K562 (cell line): Measurements from ENCODE around the gene CBFA2T3. TPM values are rescaled to one million over a fixed set of nuclear protein-coding genes. Genes with fewer than 3 reads are reported as not detected.

Experiments
- ETV1 ChIP-seq: fragments of 450-650 bp; conservative IDR thresholded peaks from 2 replicates; pipeline ENCODE4 v1.6.1; 2016; ENCODE audit warnings: missing genetic modification characterization, control low read depth, low read depth, missing compliant biosample characterization
- GATAD2A ChIP-seq: fragments of 450-650 bp; IDR thresholded peaks from 2 replicates; pipeline ENCODE4 v1.6.1; 2017
- JUN ChIP-seq, 2 experiments: sonication (generic) in 1 of 2; formaldehyde crosslinking in 1 of 2; IDR thresholded peaks; 2 replicates each; pipeline versions ENCODE4 v1.6.1 to v1.8.0; 2012 to 2022; ENCODE audit warnings: borderline replicate concordance in 2 of 2, mild to moderate bottlenecking in 2 of 2, improper control_type of control experiment in 1 of 2, low read depth in 1 of 2, low read length in 1 of 2, missing genetic modification reagents in 1 of 2
- MXI1 ChIP-seq: IDR thresholded peaks from 2 replicates; pipeline ENCODE4 v1.6.1; 2011; ENCODE audit warnings: low read depth, mild to moderate bottlenecking, improper control_type of control experiment, low read length
- NR4A1 ChIP-seq, 2 experiments: fragments of 250-450 bp in 1 of 2; fragments of 450-650 bp in 1 of 2; sonication (Bioruptor Pico) in 1 of 2; IDR thresholded peaks; 2 replicates each; pipeline versions ENCODE4 v1.4.0 to v1.6.1; 2016 to 2020; ENCODE audit warnings: mild to moderate bottlenecking in 2 of 2, missing compliant biosample characterization in 1 of 2, missing genetic modification characterization in 1 of 2, moderate library complexity in 1 of 2
- PHF8 ChIP-seq: fragments of 200-600 bp; sonication (generic); IDR thresholded peaks from 2 replicates; pipeline ENCODE4 v1.6.1; 2012; ENCODE audit warnings: mixed run types, mild to moderate bottlenecking, inconsistent platforms, low read length, moderate library complexity, borderline replicate concordance
- POLR2B ChIP-seq: fragments of 450-650 bp; IDR thresholded peaks from 2 replicates; pipeline ENCODE4 v1.6.1; 2018; ENCODE audit warnings: low read depth; ENCODE audit not compliant: partially characterized antibody
- RBBP5 ChIP-seq: fragments of 200-600 bp; sonication (generic); IDR thresholded peaks from 2 replicates; pipeline ENCODE4 v1.6.1; 2012; ENCODE audit warnings: borderline replicate concordance, mild to moderate bottlenecking, low read length, control low read depth, inconsistent platforms; ENCODE audit not compliant: insufficient read depth, poor library complexity, severe bottlenecking
- TEAD1 ChIP-seq, 2 experiments: fragments of 450-650 bp in 1 of 2; sonication (generic) in 1 of 2; formaldehyde crosslinking; IDR thresholded peaks; 2 replicates each; pipeline versions ENCODE4 v1.4.0 to v1.8.0; 2020 to 2022; ENCODE audit warnings: mild to moderate bottlenecking in 2 of 2, missing genetic modification reagents in 1 of 2
- USF1 ChIP-seq: sonication (generic); formaldehyde crosslinking; IDR thresholded peaks from 2 replicates; pipeline ENCODE4 v1.9.0; 2022; ENCODE audit warnings: mild to moderate bottlenecking, missing genetic modification reagents
- ZBTB26 ChIP-seq: fragments of 450-650 bp; formaldehyde crosslinking; IDR thresholded peaks from 2 replicates; pipeline ENCODE4 v1.4.0; 2022; ENCODE audit warnings: missing genetic modification characterization
- ZMIZ1 ChIP-seq, 2 experiments: fragments of 150-350 bp in 1 of 2; IDR thresholded peaks; 2 replicates each; pipeline ENCODE4 v1.6.1; 2012 to 2016; ENCODE audit warnings: low read depth in 2 of 2, low read length in 2 of 2, mild to moderate bottlenecking in 1 of 2, moderate library complexity in 1 of 2
- ZNF175 ChIP-seq: fragments of 200-800 bp; sonication (Bioruptor generic); IDR thresholded peaks from 2 replicates; pipeline ENCODE4 v1.6.1; 2016; ENCODE audit warnings: low read depth, mild to moderate bottlenecking, missing genetic modification characterization, missing compliant biosample characterization
- ZNF41 ChIP-seq: fragments of 250-450 bp; sonication (Bioruptor Pico); conservative IDR thresholded peaks from 2 replicates; pipeline ENCODE4 v1.4.0; 2020; ENCODE audit warnings: mild to moderate bottlenecking
- ZNF518B ChIP-seq: fragments of 250-450 bp; sonication (Bioruptor Pico); IDR thresholded peaks from 2 replicates; pipeline ENCODE4 v1.5.0; 2021; ENCODE audit warnings: mild to moderate bottlenecking, moderate library complexity
- polyA plus RNA-seq, 8 experiments: library from polyadenylated mRNA; depleted of rRNA in 4 of 8; stranded (reverse) in 5 of 8; unstranded in 3 of 8; fragments of >200 nt; fragmentation: Nextera tagmentation in 2 of 8; fragmentation: Illumina TruSeq in 1 of 8; extraction: Ambion mirVana in 2 of 8; extraction: Trizol in 1 of 8; gene quantifications; 2 replicates each; pipeline versions ENCODE4 v1.2.1 to v1.2.3, GENCODE V29; 2011 to 2014; ENCODE audit warnings: inconsistent platforms in 1 of 8, missing spikeins in 1 of 8
- total RNA-seq, 7 experiments: library from RNA; depleted of rRNA in 6 of 7; stranded (reverse); fragments of >200 nt in 6 of 7; fragmentation: Illumina TruSeq in 2 of 7; extraction: Trizol in 2 of 7; gene quantifications; 2 replicates each; pipeline versions ENCODE4 v1.2.1 to v1.2.3, GENCODE V29; 2011 to 2021; ENCODE audit warnings: low replicate concordance in 1 of 7

Gene CBFA2T3
- total and polyA plus RNA-seq, 9 of the 15 experiments (the other 6 are each of a cell fraction or from before 2014, with no cell fraction given), result 2.3 to 145 (median 6.7) TPM

GRCh38 chr16:88992351-88993165 is 15.6 kb upstream of the CBFA2T3 start (continued):
- TF ChIP-seq ZNF518B (CRISPR knock-in tag) (no peak), PHF8 (peak; percentile 24; the same call in 1 of the 2 replicates), MXI1 (peak; percentile 46; the same call in 1 of the 2 replicates), ZMIZ1 (IDR thresholded peaks at IDR 0.05; ENCODE audit: low read depth in 2 of 2, low read length in 2 of 2) (peak in 1 of 2 experiments; percentile 99; a peak in 2 of 4 replicates), GATAD2A (peak; percentile 96), RBBP5 (peak; percentile 65), JUN (IDR thresholded peaks at IDR 0.05; ENCODE audit: borderline replicate concordance, low read depth, low read length) (peak; percentile 45; the same call in 1 of the 2 replicates), JUN (CRISPR knock-in tag; IDR thresholded peaks at IDR 0.05; ENCODE audit: borderline replicate concordance) (no peak), NR4A1 (CRISPR knock-in tag; IDR thresholded peaks at IDR 0.05) (peak; percentile 93; the same call in 1 of the 2 replicates), NR4A1 (tag; IDR thresholded peaks at IDR 0.05) (peak; percentile 66; the same call in 1 of the 2 replicates), ZBTB26 (CRISPR knock-in tag) (0 out of 2 replicates have a peak, but pooled peaks have one; percentile 32), ZNF41 (CRISPR knock-in tag) (peak; percentile 58), USF1 (CRISPR knock-in tag) (no peak), ETV1 (peak; percentile 95), POLR2B (no peak), TEAD1 (CRISPR knock-in tag; IDR thresholded peaks at IDR 0.05) (peak; percentile 47 to 84; a peak in 3 of 4 replicates), ZNF175 (CRISPR knock-in tag) (peak; percentile 84)
